Measurements from ENCODE around the gene STRA8.

- TF ChIP-seq POLR2AphosphoS5 (IDR thresholded peaks at IDR 0.05) (no peak), CTCF (IDR thresholded peaks at IDR 0.05) (no peak)
Observed at GRCh38 chr7:135205850-135206249, 27.8 kb upstream of the STRA8 start.

Measured in esophagus muscularis mucosa (tissue), 3 donors.